Stimulated activated CD4-positive, alpha-beta T cell treated with anti-CD3 and anti-CD28 coated beads, TNF-alpha, amount 100 ng/mL, for 4 hours (primary cell): ENCODE results near the gene KL.

ENCODE experiments used
- DNase-seq, 3 experiments: peaks; one replicate each; pipeline ENCODE4 v3.0.0-alpha.2; 2020; ENCODE audit warnings: low read depth in 3 of 3

The KL gene

GRCh38 chr13:33110713-33111413, 94.6 kb downstream of the KL start:
- no peak for DNase-seq

DNA sequence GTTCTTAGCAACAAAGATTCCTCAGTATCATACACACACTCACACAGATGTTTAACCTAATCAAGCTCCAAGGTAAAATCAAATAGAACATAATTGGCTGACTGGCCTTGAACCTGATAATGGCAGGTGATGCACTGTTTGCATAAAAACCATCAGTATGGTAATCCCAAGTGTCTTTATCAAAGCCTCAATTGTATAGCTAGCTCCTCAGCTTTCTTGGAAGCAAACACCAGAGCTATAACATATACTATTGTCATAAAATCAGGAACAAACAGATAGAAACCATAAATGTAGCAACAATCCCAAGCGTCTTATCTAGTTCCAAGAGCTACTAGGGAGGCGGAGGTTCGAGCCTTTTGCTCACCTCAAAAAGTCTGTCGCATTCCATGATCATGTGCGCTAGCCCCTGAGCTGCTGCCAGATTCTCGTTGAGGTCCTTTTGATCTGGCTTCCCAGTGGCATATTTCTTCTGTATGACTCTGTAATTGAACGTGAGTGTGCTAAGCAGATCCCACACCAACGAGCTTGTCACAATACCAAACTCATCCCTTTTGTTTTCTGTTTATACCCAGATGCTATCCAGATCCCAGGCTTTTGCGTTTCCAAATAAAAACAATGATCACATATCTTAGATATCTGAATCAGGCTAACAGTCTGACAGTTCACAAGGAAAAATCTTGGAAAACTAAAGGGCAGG, 95.3 kb downstream of the KL start:
- no peak for DNase-seq

DNA sequence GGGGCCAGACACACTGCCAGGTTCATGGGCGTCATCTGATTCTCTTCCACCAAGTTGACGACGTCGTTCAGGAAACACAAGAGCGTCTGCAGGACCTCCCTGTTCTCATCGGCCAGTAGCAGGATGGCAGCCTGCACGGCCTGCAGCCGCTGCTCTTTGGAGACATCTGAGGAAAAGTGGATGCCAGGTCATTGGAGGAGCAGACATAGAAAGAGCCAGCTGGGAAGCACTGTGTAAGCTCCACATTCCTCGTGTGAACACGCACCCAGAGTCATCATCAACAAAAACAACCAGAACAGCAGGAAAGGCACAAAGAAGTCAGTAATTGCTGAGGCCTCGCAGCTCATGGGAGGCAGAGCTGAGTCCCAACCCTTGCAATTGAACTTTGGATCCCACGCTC, 96.5 kb downstream of the KL start:
- no peak for DNase-seq

- no peak for DNase-seq
Observed at GRCh38 chr13:33114146-33114545, 97.9 kb downstream of the KL start.

DNA sequence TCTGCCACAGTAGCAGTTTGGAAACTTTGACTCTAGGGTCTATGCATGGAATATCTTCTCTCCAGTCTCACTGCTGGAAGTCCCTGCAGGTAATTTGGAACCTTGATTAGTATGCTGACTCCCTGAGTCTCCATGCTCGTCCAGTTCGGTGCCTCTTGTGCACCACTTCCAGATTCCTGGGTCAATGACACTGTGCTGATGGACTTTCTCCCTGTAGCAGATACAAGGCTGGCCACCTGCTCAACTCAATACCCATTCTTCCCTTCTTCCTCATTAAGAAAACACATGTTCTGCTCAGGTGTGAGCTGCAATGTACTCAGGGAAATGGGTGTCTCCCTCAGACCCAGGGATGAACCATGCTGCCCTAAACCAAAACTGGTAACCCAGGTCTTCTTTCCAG, 99.1 kb downstream of the KL start:
- no peak for DNase-seq
